Measurements from ENCODE around the gene KRT36. TPM values are rescaled to one million over a fixed set of nuclear protein-coding genes. Genes with fewer than 3 reads are reported as not detected.

Gene KRT36
- polyA plus RNA-seq, 1 experiment = not detected

DNA sequence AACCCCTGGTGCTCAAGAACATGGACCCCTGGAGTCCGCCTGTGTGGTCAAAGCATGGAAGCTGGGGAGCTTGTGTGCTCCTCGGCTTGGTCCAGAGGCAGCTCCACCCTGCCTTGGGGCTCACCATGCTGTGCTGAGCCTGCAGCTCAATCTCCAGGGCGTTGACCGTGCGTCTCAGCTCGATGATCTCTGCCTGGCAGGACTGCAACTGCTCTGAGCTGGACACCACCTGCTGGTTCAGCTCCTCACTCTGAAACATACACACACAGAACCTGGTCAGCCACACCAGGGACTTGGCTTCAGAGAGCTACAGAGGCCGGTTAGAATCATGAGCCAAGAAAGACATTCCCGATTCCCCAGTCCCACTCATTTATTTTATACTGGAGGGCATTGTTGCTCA lies 11.5 kb downstream of the KRT36 start:
- CTCF ChIA-PET = no interaction called here
- no peak for DNase-seq (ENCODE audit: low read depth, low spot score)
- no peak overlapping the region for H3K27ac ChIP-seq (ENCODE audit: low read depth, low read length)
- no peaks in the 10 kb centered on the region; the same call in none of the 2 replicates for H3K9me3 ChIP-seq (ENCODE audit: control insufficient read depth, insufficient read depth, low read length)
- POLR2A ChIA-PET = no interaction called here
- TF ChIP-seq, protein P1, sequence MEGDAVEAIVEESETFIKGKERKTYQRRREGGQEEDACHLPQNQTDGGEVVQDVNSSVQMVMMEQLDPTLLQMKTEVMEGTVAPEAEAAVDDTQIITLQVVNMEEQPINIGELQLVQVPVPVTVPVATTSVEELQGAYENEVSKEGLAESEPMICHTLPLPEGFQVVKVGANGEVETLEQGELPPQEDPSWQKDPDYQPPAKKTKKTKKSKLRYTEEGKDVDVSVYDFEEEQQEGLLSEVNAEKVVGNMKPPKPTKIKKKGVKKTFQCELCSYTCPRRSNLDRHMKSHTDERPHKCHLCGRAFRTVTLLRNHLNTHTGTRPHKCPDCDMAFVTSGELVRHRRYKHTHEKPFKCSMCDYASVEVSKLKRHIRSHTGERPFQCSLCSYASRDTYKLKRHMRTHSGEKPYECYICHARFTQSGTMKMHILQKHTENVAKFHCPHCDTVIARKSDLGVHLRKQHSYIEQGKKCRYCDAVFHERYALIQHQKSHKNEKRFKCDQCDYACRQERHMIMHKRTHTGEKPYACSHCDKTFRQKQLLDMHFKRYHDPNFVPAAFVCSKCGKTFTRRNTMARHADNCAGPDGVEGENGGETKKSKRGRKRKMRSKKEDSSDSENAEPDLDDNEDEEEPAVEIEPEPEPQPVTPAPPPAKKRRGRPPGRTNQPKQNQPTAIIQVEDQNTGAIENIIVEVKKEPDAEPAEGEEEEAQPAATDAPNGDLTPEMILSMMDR (IDR thresholded peaks at IDR 0.05; ENCODE audit: low read depth, low read length) = no peak
- H3K4me3 ChIP-seq (ENCODE audit: low read depth, low read length) = no peak overlapping the region
- no peaks in the 10 kb centered on the region for H3K27me3 ChIP-seq (ENCODE audit: control insufficient read depth, insufficient read depth, low read length)

DNA sequence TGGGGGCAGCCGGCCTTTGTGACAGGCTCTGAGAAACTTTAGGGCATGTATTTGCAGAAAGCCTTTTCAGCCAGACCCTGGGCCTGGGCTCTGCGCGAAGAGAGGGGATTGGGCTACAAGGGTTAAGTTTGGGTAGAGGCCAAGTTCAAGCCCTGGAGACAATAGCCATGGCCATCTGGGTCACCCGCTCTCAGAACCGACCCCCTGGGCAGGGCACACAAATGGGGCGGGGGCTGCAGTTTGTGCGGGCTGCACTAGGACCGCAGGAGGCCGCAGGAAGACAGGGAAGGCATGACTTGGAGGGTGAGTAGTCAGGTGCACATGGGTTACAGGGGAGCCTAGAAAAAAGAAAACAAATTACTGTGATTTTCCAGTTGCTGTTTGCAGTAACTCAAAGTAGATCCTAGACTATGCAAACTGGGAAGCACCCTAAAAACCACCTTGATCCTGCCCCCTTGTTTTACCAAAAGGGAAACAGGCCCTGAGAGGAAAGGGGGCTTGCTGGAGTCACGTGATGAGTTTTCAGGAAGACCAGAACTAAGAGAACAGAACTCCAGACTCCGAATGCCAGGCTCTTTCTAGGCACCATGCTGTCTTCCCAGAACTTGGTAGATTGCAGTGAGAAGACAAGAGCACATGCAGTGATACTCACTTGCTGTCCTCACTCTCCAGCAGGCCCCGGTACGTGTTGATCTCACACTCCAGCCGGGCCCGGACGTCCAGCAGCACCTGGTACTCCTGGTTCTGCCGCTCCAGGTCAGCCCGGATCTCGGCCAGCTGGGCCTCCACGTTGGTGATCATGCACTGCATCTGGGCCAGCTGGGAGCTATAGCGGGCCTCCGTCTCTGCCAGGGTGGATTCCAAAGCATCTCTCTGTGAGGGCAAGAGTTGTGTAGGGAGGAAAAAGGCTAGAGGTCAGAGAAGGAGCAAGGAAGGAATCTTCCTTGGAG lies 12.6 kb downstream of the KRT36 start:
- peaks cover 5% of the 10 kb centered on the region for H3K9me3 ChIP-seq (ENCODE audit: control insufficient read depth, insufficient read depth, low read length)
- no peak for DNase-seq (ENCODE audit: low read depth, low spot score)
- H3K27me3 ChIP-seq (ENCODE audit: control insufficient read depth, insufficient read depth, low read length) = peaks cover under 1% of the 10 kb centered on the region
- ChIA-PET CTCF (no interaction called here), POLR2A (no interaction called here)
- TF ChIP-seq, protein P1 (IDR thresholded peaks at IDR 0.05; ENCODE audit: low read depth, low read length) = no peak
- no peak overlapping the region for H3K4me3 ChIP-seq (ENCODE audit: low read depth, low read length)
- H3K27ac ChIP-seq (ENCODE audit: low read depth, low read length) = no peak overlapping the region

DNA sequence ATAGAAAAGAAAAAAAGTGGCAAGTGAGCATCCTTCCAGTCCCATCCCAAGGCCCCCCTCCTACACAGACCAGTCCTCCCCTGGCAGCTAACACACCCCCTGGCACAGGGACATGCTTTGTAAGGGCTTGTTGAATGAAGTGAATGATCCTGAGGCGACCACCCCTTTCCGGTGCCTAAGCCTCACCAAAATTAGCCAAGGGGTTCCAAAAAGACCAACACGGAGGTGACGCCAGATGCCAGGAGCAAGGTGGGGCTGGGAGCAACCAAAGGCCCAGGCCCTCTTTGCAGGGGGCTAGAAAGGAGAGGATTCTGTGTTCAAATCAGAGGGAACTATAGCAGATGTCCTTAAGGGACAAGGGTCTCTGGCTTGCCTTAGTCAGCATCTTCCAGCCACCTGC lies 14.3 kb downstream of the KRT36 start:
- peaks cover 5% of the 10 kb centered on the region for H3K27me3 ChIP-seq (ENCODE audit: control insufficient read depth, insufficient read depth, low read length)
- CTCF ChIA-PET = no interaction called here
- no peak for DNase-seq (ENCODE audit: low read depth, low spot score)
- no peak overlapping the region for H3K4me3 ChIP-seq (ENCODE audit: low read depth, low read length)
- POLR2A ChIA-PET = no interaction called here
- peaks cover 9% of the 10 kb centered on the region for H3K9me3 ChIP-seq (ENCODE audit: control insufficient read depth, insufficient read depth, low read length)
- H3K27ac ChIP-seq (ENCODE audit: low read depth, low read length) = no peak overlapping the region
- TF ChIP-seq, protein P1 (IDR thresholded peaks at IDR 0.05; ENCODE audit: low read depth, low read length) = no peak

DNA sequence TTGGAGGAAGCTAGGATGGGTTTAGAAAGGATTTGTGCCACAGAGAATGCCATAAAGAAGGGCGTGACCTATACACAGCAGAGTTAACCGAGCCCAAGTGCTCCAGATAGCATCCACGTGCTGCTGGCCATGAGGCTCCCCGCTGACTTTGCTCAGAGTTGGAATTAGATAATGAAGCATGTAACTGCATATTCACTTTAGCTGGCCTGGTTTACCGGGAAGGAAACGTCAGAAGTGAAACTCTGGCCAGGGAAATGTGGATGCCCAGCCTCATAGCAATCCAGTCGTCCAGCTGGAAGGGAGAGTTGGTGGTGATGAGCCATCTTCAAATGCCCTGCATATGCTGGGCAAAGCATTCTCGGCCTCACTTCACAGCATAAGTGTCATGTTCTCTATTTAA lies 14.8 kb downstream of the KRT36 start:
- POLR2A ChIA-PET = no interaction called here
- TF ChIP-seq, protein P1 (IDR thresholded peaks at IDR 0.05; ENCODE audit: low read depth, low read length) = no peak
- Histone ChIP-seq H3K27ac (ENCODE audit: low read depth, low read length) (no peak overlapping the region), H3K4me3 (ENCODE audit: low read depth, low read length) (no peak overlapping the region), H3K27me3 (ENCODE audit: control insufficient read depth, insufficient read depth, low read length) (peaks cover 5% of the 10 kb centered on the region), H3K9me3 (ENCODE audit: control insufficient read depth, insufficient read depth, low read length) (peaks cover 9% of the 10 kb centered on the region)
- CTCF ChIA-PET = no interaction called here
- DNase-seq (ENCODE audit: low read depth, low spot score) = no peak

DNA sequence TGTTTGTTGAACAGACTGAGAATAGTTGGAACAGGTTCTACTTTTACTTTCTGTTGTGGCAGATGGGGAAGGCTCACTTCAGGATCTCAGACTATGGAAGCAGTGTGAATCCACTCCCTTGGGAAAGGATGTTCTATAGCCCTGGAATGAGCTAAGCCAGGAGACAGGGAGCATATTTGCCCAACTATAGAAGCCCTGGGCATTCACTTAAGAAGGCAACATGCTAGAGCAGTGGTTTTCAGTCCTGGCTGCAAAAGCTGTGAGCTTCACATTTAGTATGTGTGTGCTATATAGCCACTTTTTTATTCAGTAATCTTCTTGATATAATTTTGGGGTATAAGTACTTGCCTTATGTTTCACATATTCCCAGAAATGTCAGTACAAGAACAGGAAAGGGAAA lies 21.4 kb downstream of the KRT36 start:
- ChIA-PET POLR2A (interaction anchor here (0.5 kb wide), 1 partner anchor 287 kb away, joined by 3 read pairs; no protein-coding TSS in a partner anchor), CTCF (no interaction called here)
- Histone ChIP-seq H3K27me3 (ENCODE audit: control insufficient read depth, insufficient read depth, low read length) (peaks cover 11% of the 10 kb centered on the region), H3K9me3 (ENCODE audit: control insufficient read depth, insufficient read depth, low read length) (peaks cover 25% of the 10 kb centered on the region), H3K4me3 (ENCODE audit: low read depth, low read length) (no peak overlapping the region), H3K27ac (ENCODE audit: low read depth, low read length) (no peak overlapping the region)
- TF ChIP-seq, protein P1 (IDR thresholded peaks at IDR 0.05; ENCODE audit: low read depth, low read length) = no peak
- no peak for DNase-seq (ENCODE audit: low read depth, low spot score)
